Measurements from ENCODE around the gene TM4SF4. TPM values are rescaled to one million over a fixed set of nuclear protein-coding genes. Genes with fewer than 3 reads are reported as not detected.

The TM4SF4 gene
- total RNA-seq, 5 donors from 2014 or later (not counting 1 experiment from before 2014, with no cell fraction given), result 0.85 to 1.1 (median 0.86) TPM; not detected in 2

Other genes starting within 250 kb of the TM4SF4 start
- gene TM4SF18, start 141.1 kb upstream of the TM4SF4 start, total RNA-seq, result not detected
- 1 to 10 TPM in 1 of 5 donors, under 1 TPM in 2, not detected in 2; 0.76 to 1.0 (median 0.79) TPM for gene TM4SF1, start 97.0 kb upstream of the TM4SF4 start, total RNA-seq
- gene WWTR1, start 183.3 kb downstream of the TM4SF4 start, total RNA-seq, result 1 to 10 TPM in 4 of 5 donors, under 1 TPM in 1; 0.43 to 1.6 (median 1.1) TPM

Data from T-cell (primary cell).